ENCODE measurements around the gene LRRFIP1.
"Not testable (repeated sequence)": the region's sequence is repeated elsewhere in the genome, so short reads cannot be mapped to it uniquely, and the experiment has no call there.

Gene LRRFIP1, protein sequence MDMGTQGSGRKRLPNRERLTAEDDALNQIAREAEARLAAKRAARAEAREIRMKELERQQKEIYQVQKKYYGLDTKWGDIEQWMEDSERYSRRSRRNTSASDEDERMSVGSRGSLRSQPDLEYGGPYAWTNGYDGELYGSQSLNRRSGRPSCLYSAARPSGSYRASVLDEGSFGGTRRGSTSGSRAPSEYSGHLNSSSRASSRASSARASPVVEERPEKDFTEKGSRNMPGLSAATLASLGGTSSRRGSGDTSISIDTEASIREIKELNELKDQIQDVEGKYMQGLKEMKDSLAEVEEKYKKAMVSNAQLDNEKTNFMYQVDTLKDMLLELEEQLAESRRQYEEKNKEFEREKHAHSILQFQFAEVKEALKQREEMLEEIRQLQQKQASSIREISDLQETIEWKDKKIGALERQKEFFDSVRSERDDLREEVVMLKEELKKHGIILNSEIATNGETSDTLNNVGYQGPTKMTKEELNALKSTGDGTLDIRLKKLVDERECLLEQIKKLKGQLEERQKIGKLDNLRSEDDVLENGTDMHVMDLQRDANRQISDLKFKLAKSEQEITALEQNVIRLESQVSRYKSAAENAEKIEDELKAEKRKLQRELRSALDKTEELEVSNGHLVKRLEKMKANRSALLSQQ

GRCh38 chr2:237627441-237628246 is at the start of gene LRRFIP1:
TSS of gene LRRFIP1 (plus strand) at chr2:237627587. CDS start at chr2:237627645, 58 bp downstream.
- DNase-seq, result no peak

- no peak for DNase-seq
These were observed 49.2 kb upstream of the LRRFIP1 start for GRCh38 chr2:237577956-237578870.

- no peak for DNase-seq
These were observed 46.1 kb upstream of the LRRFIP1 start for GRCh38 chr2:237581326-237581725.

GRCh38 chr2:237581751-237582746 is 45.3 kb upstream of the LRRFIP1 start:
- DNase-seq, result no peak

- no peak for DNase-seq
These were observed 43.7 kb upstream of the LRRFIP1 start for GRCh38 chr2:237583385-237584295.

GRCh38 chr2:237585590-237586221 is 41.7 kb upstream of the LRRFIP1 start:
- DNase-seq, result no peak

DNA sequence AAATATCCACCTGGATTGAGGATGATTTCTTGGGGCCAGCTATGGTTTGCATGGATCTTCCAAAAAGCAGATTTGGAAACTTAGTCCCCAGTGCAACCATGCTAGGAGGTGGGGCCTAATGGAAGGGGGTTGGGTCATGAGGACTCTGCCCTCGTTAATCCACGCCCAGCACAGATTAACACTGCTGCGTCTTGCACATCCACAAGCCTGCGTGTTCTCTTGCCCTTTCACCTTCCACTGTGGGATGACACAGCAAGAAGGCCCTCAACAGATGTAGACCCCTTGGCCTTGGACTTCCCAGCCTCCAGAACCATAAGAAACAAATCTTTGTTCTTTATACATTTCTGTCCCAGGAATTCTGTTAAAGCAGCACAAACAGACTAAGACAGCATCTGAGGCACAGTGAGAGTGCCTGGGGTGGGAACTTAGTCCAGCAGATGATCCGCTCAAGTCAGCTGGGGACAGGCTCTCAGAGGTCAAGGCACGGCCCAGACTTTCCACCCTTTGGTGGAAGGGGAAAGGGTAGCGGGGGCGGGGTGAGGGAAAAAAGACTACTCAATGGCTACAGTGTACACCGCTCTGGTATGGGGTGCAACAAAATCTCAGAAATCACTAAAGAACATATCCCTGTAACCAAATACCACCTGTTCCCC is 39.2 kb upstream of the LRRFIP1 start:
- DNase-seq, result no peak

GRCh38 chr2:237590272-237591140 is 36.9 kb upstream of the LRRFIP1 start, which contains the start of gene RAB17:
TSS of gene RAB17 (minus strand) at chr2:237590734. CDS start at chr2:237586154, 4,580 bp downstream.
- no peak for DNase-seq

DNA sequence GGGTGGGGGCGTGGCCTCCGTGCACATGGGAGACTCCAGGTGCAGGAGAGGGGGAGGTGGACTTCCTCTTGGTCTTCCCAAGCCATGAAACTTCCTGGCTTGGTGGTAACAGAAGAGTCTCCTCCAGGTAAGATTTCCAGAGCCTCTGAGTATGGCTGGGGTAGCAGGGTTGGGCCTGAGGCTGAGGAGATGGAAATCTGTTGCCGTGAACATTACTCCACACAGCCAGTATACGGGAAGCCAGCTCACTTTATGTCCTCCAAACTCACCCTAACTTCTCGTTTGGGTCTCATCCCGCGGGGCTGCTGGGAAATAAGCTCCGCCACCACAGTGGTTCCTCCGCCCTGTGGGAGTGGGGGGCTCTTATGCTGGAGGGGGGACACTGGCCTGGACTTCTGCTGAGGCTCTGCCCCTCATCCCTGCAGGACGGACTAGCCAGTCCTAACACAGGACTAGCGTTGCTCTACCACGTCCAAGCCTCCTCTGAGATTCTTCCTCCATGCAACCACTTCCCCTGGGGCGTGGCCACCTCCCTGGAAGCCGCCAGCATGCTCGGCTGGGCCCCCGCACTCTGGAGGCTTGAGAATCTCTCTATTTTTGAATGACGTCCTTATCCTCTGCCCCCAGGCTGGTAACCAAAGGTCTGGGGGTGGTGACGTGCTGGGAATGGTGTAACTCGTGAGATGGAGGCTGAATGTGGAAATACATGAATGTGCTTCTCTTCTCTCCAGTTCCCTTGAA is 36.1 kb upstream of the LRRFIP1 start:
- no peak for DNase-seq

DNA sequence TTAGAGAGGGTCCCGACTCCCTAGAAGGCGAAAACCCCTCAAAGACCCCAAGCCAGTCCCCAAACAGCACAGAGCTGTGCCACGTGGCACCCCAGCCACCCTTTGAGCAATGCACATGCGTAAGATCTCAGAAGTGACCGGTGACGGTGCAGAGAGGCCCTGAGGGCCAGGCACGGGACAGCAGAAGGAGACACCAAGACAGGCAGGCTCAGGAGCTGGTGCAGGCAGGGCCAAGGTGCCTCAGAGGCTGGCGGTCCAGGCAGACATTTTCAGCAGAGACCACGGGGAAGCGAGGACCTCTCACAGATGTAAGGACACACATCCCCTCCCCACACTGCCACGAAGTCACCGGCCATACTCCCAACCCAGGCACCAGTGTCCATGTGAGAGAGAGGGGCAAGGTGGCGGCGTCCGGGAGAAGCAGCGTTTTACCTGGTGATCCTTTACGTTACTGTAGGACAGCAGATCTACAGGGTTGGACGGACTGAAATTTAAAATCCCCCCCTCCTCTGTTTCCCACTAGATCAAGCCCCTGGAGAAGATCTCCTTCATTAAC is 34.9 kb upstream of the LRRFIP1 start:
- DNase-seq, result no peak

- no peak for DNase-seq
These were observed 34.4 kb upstream of the LRRFIP1 start for GRCh38 chr2:237593036-237593435.

GRCh38 chr2:237593596-237594320 is 33.6 kb upstream of the LRRFIP1 start:
- no peak for DNase-seq

DNA sequence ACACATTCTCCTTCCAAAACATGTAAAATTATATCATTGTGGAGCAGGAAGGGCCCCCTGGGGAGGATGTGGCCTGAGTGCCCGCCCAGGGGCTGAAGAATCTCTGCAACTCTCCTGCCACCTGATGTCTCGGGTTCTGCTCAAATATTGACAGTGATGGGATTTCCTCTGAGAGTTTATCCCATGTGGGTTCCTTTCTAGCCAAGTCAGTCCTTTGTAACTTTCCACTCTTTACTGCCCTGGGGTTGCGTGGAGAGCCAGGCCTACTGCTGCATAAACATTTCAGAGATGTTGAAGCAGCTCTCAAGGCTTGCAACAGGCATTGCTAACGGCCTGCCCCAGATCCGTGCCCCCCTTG is 32.9 kb upstream of the LRRFIP1 start:
- no peak for DNase-seq

DNA sequence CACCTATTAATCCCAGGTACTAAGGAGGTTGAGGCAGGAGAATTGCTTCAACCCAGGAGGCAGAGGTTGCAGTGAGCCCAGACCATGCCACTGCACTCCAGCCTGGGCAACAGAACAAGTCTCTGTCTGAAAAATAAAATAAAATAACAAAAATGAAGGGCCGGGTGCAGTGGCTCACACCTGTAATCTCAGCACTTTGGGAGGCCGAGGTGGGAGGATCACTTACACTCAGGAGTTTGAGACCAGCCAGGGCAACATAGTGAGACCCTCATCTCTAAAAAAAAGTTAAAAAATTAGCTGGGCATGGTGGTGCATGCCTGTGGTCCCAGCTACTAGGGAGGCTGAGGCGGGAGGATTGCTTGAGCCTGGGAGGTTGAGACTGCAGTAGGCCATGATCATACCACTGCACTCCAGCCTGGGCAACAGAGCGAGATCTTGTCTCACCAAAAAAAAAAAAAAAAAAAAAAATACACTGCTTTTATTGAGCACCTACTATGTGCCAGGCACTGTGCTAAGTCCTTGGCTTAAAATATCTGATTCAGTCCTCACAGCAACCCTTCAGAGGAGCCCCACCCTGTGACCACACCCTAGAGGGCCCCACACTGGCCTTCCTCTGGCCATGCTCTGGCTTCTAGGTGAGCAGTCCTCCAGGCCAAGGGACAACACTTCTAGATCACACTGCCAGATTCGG is 31.4 kb upstream of the LRRFIP1 start:
- DNase-seq, result not testable (repeated sequence)

DNA sequence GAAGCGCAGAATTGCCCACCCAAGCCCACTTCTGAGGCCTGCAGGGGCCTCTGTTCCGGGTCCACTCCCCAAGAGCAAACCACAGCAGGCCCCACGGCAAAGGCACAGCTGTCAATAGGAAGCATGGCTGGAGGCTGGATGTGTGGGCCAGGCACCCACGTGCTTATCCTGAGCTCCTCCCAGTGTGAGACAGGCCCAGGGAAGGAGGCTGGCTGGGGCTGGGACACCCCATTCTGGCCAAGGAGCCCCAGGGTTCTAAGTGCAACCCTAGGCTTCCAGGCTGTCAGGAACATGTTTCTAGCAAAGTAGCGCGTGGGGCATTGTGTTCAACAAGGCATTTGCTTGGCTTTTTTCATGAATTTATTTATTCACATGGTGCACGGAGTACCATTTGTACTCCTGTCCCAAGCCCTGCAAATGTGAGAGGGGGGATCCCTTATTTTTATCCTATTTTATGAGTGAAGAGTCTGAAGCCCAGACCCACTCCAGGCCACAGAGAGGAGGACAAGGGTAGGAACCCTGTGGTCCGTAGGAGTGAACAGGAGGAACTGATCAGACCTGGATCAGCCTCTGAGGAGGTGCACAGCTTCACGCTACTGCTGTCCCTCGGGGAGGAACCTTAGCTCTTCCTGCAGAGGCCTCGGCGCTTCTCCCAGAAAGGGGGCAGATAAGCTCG is 30.7 kb upstream of the LRRFIP1 start:
- DNase-seq, result no peak
